HepG2 (cell line): ENCODE data around the gene FAM184B. TPM values are rescaled to one million over a fixed set of nuclear protein-coding genes. Genes with fewer than 3 reads are reported as not detected.

Experiments
- ATAC-seq: fragments of 200-7000 bp; cut with Tn5 transposase; 3 replicates; pipeline ENCODE4 v1.9.1; 2020; ENCODE audit warnings: mild to moderate bottlenecking, moderate library complexity
- BruUV-seq: library from RNA; stranded (reverse); fragments of 400-500 nt; replicated peaks from 2 replicates; lab custom pipeline; 2021; lab: Mats Ljungman, UMichigan
- CTCF ChIA-PET: fragments of 300-600 bp; formaldehyde crosslinking; extraction: SDS; loops from one replicate; lab custom pipeline; 2021; ENCODE audit warnings: low total read pairs, inconsistent platforms, low intra/inter-chr PET ratio; lab: Yijun Ruan, JAX
- POLR2A ChIA-PET: fragments of 350-600 bp; sonication (Branson Sonifier 250); formaldehyde crosslinking; loops from one replicate; lab custom pipeline; 2020; ENCODE audit warnings: antibody characterized with exemption, inconsistent platforms; lab: Yijun Ruan, JAX
- DNase-seq: peaks from one replicate; pipeline ENCODE4 v3.0.0-alpha.2; 2015; ENCODE audit warnings: low spot score
- FAIRE-seq: peaks from 3 replicates; lab custom pipeline; 2011; peaks lifted over from hg19 to GRCh38; lab: Jason Lieb, UNC
- H2AFZ ChIP-seq: one replicate; pipeline ENCODE4 v1.6.1; 2011; ENCODE audit warnings: low read length, inconsistent platforms
- H3K27ac ChIP-seq: fragments of 300-600 bp; 3 replicates; pipeline ENCODE4 v1.8.0; 2011; ENCODE audit warnings: mixed run types, mild to moderate bottlenecking, mixed read lengths, low read length, inconsistent platforms; ENCODE audit not compliant: insufficient read depth; ENCODE audit errors: extremely low read length
- H3K27me3 ChIP-seq, 2 experiments: fragments of 200-600 bp in 1 of 2; 2 replicates in 1 of 2; 3 replicates in 1 of 2; pipeline versions ENCODE4 v1.6.0 to v1.8.0; 2011; ENCODE audit warnings: low read length in 2 of 2, mild to moderate bottlenecking in 2 of 2, moderate library complexity in 2 of 2, inconsistent platforms in 1 of 2; ENCODE audit not compliant: insufficient read depth in 2 of 2, control insufficient read depth in 1 of 2
- H3K36me3 ChIP-seq, 2 experiments: fragments of 200-600 bp in 1 of 2; replicated peaks in 1 of 2; 2 replicates in 1 of 2; 3 replicates in 1 of 2; pipeline versions ENCODE4 v1.5.1 to v1.8.0; 2011; ENCODE audit warnings: low read length in 2 of 2, inconsistent platforms in 1 of 2; ENCODE audit not compliant: insufficient read depth in 2 of 2, control insufficient read depth in 1 of 2
- H3K4me1 ChIP-seq: 2 replicates; pipeline ENCODE4 v1.5.1; 2012; ENCODE audit warnings: low read length, inconsistent platforms; ENCODE audit not compliant: insufficient read depth
- H3K4me2 ChIP-seq: 2 replicates; pipeline ENCODE4 v1.6.0; 2011; ENCODE audit warnings: low read depth, low read length, inconsistent platforms
- H3K4me3 ChIP-seq, 3 experiments: fragments of 200-600 bp in 1 of 3; sonication (generic), shearing (Covaris generic) in 1 of 3; replicated peaks in 1 of 3; 2 replicates each; pipeline ENCODE4 v1.5.1; 2011 to 2016; ENCODE audit warnings: low read length in 3 of 3, inconsistent platforms in 2 of 3, low read depth in 2 of 3, mild to moderate bottlenecking in 2 of 3, control low read depth in 1 of 3, mixed read lengths in 1 of 3; ENCODE audit not compliant: insufficient read depth in 1 of 3
- H3K79me2 ChIP-seq: one replicate; pipeline ENCODE4 v1.6.1; 2011; ENCODE audit warnings: low read length, inconsistent platforms; ENCODE audit not compliant: insufficient read depth
- H3K9ac ChIP-seq: 2 replicates; pipeline ENCODE4 v1.6.0; 2011; ENCODE audit warnings: mild to moderate bottlenecking, low read depth, low read length, inconsistent platforms; ENCODE audit not compliant: insufficient read depth
- H3K9me3 ChIP-seq: 2 replicates; pipeline ENCODE4 v1.5.1; 2012; ENCODE audit warnings: mild to moderate bottlenecking, low read length
- H4K20me1 ChIP-seq: 2 replicates; pipeline ENCODE4 v1.6.0; 2011; ENCODE audit warnings: inconsistent platforms, mild to moderate bottlenecking, low read length, moderate library complexity; ENCODE audit not compliant: insufficient read depth
- FOXK2 ChIP-seq: fragments of 450-650 bp; IDR thresholded peaks from 2 replicates; pipeline ENCODE4 v1.6.1; 2016
- HNRNPL ChIP-seq: fragments of 200-400 bp; formaldehyde crosslinking; IDR thresholded peaks from 2 replicates; pipeline ENCODE4 v1.6.1; 2017; ENCODE audit warnings: mild to moderate bottlenecking, low read depth, low read length
- ZNF235 ChIP-seq: sonication (generic); formaldehyde crosslinking; IDR thresholded peaks from 2 replicates; pipeline ENCODE4 v1.8.1; 2023; ENCODE audit warnings: mild to moderate bottlenecking, missing genetic modification reagents, borderline replicate concordance
- ZNF253 ChIP-seq: sonication (generic); formaldehyde crosslinking; IDR thresholded peaks from 2 replicates; pipeline ENCODE4 v1.8.0; 2022; ENCODE audit warnings: mild to moderate bottlenecking, missing genetic modification reagents, borderline replicate concordance
- ZNF724P ChIP-seq: sonication (generic); formaldehyde crosslinking; IDR thresholded peaks from 2 replicates; pipeline ENCODE4 v1.8.0; 2022; ENCODE audit warnings: missing genetic modification reagents, borderline replicate concordance
- WGBS: methylation state at CpG from one replicate; pipeline ENCODE4 v1.1.6; 2017; ENCODE audit warnings: low lambda C conversion rate; 5-methylcytosine and 5-hydroxymethylcytosine counted together
- in situ Hi-C: cut with HindIII; loops from 2 replicates; pipeline ENCODE4 v1.10.0; 2017; ENCODE audit warnings: low pct_unique_long_range_greater_than_20kb; ENCODE audit not compliant: extremely low pct_ligation_motif_present
- intact Hi-C: fragments of 100-400 bp; cut with micrococcal nuclease; formaldehyde crosslinking; loops from one replicate; pipeline ENCODE4 v1.10.0; 2022; ENCODE audit not compliant: unreplicated experiment
- polyA plus RNA-seq, 8 experiments: library from polyadenylated mRNA; depleted of rRNA in 3 of 8; stranded (reverse) in 7 of 8; unstranded in 1 of 8; fragments of >200 nt; fragmentation: Illumina TruSeq in 4 of 8; extraction: Trizol in 4 of 8; gene quantifications; 2 replicates each; pipeline versions ENCODE4 v1.2.1 to v1.2.3, GENCODE V29; 2011 to 2016; ENCODE audit warnings: low read depth in 4 of 8, missing spikeins in 1 of 8, mixed read lengths in 1 of 8; ENCODE audit not compliant: insufficient read depth in 1 of 8
- total RNA-seq, 5 experiments: library from RNA; depleted of rRNA; stranded (reverse); fragments of >200 nt; fragmentation: Illumina TruSeq; extraction: Trizol; gene quantifications; 2 replicates each; pipeline ENCODE4 v1.2.3, GENCODE V29; 2016; ENCODE audit warnings: low read depth in 1 of 5
- TF ChIP-seq, protein P1 (sequence below): sonication (generic); formaldehyde crosslinking; IDR thresholded peaks from 2 replicates; pipeline ENCODE4 v1.9.0; 2021; ENCODE audit warnings: missing genetic modification reagents, mild to moderate bottlenecking, borderline replicate concordance
- TF ChIP-seq, protein P2 (sequence below): sonication (generic); formaldehyde crosslinking; IDR thresholded peaks from 2 replicates; pipeline ENCODE4 v1.5.1; 2020; ENCODE audit warnings: mild to moderate bottlenecking, missing genetic modification reagents
- TF ChIP-seq, protein P3 (sequence below): sonication (generic); formaldehyde crosslinking; IDR thresholded peaks from 2 replicates; pipeline ENCODE4 v1.4.0; 2020; ENCODE audit warnings: low read depth, mild to moderate bottlenecking, missing genetic modification reagents

The FAM184B gene
- total and polyA plus RNA-seq, 2 of the 13 experiments (the other 11 are each of a cell fraction or from before 2014, with no cell fraction given): not detected

DNA sequence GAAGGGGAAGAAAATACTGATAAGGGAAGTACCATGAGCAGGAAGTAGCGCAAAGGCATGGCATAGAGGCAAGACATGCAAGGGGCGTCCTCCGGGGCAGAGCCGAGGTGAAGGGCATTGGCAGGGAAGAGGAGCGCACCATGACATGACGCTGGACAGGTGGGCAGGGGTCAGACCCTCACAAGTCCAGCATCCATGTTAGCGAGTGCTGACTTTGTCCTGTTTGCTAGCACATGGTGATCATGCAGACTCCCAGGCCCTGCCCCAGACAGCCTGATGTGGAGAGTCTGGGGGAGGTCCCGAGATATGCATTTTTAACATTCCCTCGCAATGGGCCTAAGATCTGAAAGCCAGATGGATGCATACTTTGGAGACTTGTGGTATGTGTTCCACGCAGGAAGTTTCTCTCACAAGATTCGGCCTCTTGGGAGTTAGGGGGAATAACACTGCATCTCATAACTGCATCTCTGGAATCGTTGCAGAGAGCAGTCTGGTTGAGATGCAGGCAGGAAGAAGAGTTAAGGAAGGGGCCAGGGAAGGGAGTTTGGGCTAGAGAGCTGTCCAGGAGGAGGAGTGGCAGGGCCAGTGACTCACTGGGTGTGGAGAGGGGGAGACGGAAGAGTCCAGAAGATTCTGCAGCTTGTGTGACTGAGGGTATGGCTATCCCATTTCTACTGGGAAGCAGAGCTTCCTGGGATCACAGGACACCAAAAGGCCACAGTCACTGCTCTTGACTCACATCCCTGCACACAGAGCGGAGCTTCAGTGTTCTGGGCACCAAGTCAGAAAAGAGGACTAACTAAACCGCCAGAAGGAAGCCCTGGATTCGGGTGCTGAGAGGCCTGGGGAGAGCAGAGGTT is 59.7 kb downstream of the FAM184B start:
- Histone ChIP-seq H3K27ac (no peak overlapping the region), H3K4me2 (no peak overlapping the region), H3K9ac (no peak overlapping the region), H3K4me1 (no peaks in the 10 kb centered on the region), H3K79me2 (no peaks in the 10 kb centered on the region), H3K36me3 (no peaks in the 10 kb centered on the region), H3K27me3 (peaks cover 0 to 14% of the 10 kb centered on the region in 2 experiments; a peak in 1 of 5 replicates), H3K4me3 (no peak overlapping the region), H2AFZ (no peak overlapping the region), H3K9me3 (no peaks in the 10 kb centered on the region), H4K20me1 (no peaks in the 10 kb centered on the region)
- 45% methylated on average over 12 of the region's 16 CpGs for WGBS
- ChIA-PET CTCF (no interaction called here), POLR2A (no interaction called here)
- BruUV-seq: no TSS peak
- DNase-seq: no peak
- no peak for ATAC-seq
- in situ Hi-C loops: no loop called here
- TF ChIP-seq HNRNPL: no peak
- TF ChIP-seq ZNF724P (CRISPR knock-in tag): no peak
- no peak for TF ChIP-seq FOXK2
- no peak for TF ChIP-seq ZNF235 (CRISPR knock-in tag)
- TF ChIP-seq, protein P1, sequence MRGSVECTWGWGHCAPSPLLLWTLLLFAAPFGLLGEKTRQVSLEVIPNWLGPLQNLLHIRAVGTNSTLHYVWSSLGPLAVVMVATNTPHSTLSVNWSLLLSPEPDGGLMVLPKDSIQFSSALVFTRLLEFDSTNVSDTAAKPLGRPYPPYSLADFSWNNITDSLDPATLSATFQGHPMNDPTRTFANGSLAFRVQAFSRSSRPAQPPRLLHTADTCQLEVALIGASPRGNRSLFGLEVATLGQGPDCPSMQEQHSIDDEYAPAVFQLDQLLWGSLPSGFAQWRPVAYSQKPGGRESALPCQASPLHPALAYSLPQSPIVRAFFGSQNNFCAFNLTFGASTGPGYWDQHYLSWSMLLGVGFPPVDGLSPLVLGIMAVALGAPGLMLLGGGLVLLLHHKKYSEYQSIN (CRISPR knock-in tag): no peak
- TF ChIP-seq, protein P2, sequence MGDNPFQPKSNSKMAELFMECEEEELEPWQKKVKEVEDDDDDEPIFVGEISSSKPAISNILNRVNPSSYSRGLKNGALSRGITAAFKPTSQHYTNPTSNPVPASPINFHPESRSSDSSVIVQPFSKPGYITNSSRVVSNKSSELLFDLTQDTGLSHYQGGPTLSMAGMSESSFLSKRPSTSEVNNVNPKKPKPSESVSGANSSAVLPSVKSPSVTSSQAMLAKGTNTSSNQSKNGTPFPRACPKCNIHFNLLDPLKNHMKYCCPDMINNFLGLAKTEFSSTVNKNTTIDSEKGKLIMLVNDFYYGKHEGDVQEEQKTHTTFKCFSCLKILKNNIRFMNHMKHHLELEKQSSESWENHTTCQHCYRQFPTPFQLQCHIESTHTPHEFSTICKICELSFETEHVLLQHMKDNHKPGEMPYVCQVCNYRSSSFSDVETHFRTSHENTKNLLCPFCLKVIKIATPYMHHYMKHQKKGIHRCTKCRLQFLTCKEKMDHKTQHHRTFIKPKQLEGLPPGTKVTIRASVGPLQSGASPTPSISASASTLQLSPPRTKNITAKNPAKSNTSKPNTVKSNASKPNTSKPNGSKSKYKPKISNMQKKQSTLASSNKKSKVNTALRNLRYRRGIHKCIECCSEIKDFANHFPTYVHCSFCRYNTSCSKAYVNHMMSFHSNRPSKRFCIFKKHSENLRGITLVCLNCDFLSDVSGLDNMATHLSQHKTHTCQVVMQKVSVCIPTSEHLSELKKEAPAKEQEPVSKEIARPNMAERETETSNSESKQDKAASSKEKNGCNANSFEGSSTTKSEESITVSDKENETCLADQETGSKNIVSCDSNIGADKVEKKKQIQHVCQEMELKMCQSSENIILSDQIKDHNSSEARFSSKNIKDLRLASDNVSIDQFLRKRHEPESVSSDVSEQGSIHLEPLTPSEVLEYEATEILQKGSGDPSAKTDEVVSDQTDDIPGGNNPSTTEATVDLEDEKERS (CRISPR knock-in tag): no peak
- TF ChIP-seq, protein P3, sequence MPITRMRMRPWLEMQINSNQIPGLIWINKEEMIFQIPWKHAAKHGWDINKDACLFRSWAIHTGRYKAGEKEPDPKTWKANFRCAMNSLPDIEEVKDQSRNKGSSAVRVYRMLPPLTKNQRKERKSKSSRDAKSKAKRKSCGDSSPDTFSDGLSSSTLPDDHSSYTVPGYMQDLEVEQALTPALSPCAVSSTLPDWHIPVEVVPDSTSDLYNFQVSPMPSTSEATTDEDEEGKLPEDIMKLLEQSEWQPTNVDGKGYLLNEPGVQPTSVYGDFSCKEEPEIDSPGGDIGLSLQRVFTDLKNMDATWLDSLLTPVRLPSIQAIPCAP (CRISPR knock-in tag): no peak
- TF ChIP-seq ZNF253: no peak
- no peak for FAIRE-seq
- intact Hi-C loops: no loop called here
